ENCODE data around the gene MST1. TPM values are rescaled to one million over a fixed set of nuclear protein-coding genes. Genes with fewer than 3 reads are reported as not detected.

MST1 gene
- total RNA-seq, 6 donors from 2014 or later, result 8.9 to 58.7 (median 18.1) TPM

DNA sequence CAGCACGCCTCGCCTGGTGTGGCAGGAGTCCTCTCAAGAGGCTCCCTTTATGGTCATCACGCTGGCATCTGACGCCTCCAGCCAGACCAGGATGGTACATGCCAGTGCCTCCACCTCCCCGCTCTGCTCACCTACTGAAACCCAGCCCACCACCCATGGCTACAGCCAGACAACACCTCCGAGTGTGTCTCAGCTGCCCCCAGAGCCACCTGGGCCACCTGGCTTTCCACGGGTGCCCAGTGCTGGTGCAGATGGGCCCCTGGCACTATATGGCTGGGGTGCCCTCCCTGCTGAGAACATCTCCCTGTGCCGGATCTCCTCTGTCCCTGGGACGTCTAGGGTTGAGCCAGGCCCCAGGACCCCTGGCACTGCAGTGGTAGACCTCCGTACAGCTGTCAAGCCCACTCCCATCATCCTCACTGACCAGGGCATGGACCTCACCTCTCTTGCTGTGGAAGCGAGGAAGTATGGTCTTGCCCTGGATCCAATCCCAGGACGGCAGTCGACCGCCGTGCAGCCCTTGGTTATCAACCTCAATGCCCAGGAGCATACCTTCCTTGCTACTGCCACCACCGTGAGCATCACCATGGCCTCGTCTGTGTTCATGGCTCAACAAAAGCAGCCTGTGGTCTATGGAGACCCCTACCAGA lies 35.0 kb downstream of the MST1 start:
- H3K4me1 ChIP-seq, result no peaks in the 10 kb centered on the region
- no peak overlapping the region for H3K27ac ChIP-seq
- DNase-seq, result no peak
- 86 to 97% methylated on average over 5 to 17 of the region's 17 CpGs for WGBS, 2 donors
- ATAC-seq (ENCODE audit: low FRiP score in 2 of 2), result no peak
- no peak for TF ChIP-seq POLR2AphosphoS5 (IDR thresholded peaks at IDR 0.05)
- TF ChIP-seq EP300 (IDR thresholded peaks at IDR 0.05), result no peak
- TF ChIP-seq POLR2A (IDR thresholded peaks at IDR 0.05), result no peak
- TF ChIP-seq, protein P1, sequence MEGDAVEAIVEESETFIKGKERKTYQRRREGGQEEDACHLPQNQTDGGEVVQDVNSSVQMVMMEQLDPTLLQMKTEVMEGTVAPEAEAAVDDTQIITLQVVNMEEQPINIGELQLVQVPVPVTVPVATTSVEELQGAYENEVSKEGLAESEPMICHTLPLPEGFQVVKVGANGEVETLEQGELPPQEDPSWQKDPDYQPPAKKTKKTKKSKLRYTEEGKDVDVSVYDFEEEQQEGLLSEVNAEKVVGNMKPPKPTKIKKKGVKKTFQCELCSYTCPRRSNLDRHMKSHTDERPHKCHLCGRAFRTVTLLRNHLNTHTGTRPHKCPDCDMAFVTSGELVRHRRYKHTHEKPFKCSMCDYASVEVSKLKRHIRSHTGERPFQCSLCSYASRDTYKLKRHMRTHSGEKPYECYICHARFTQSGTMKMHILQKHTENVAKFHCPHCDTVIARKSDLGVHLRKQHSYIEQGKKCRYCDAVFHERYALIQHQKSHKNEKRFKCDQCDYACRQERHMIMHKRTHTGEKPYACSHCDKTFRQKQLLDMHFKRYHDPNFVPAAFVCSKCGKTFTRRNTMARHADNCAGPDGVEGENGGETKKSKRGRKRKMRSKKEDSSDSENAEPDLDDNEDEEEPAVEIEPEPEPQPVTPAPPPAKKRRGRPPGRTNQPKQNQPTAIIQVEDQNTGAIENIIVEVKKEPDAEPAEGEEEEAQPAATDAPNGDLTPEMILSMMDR (IDR thresholded peaks at IDR 0.05), result no peak
- H3K27me3 ChIP-seq, result no peaks in the 10 kb centered on the region
- H3K4me3 ChIP-seq, result no peak overlapping the region
- no peaks in the 10 kb centered on the region for H3K9me3 ChIP-seq
- no peaks in the 10 kb centered on the region for H3K36me3 ChIP-seq

DNA sequence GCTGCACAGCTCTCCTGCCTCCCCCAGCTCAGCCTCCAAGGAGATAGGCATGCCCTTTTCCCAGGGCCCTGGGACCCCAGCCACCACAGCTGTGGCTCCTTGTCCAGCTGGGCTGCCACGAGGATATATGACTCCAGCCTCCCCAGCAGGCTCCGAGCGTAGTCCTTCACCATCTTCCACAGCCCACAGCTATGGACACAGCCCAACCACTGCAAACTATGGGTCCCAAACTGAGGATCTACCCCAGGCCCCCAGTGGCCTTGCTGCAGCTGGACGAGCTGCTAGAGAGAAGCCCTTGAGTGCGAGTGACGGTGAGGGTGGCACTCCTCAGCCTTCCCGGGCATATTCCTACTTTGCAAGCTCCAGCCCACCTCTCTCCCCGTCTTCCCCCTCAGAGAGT lies 35.7 kb downstream of the MST1 start:
- no peaks in the 10 kb centered on the region for H3K27me3 ChIP-seq
- DNase-seq, result no peak
- no peak for ATAC-seq (ENCODE audit: low FRiP score in 2 of 2)
- no peak overlapping the region for H3K4me3 ChIP-seq
- H3K36me3 ChIP-seq, result no peaks in the 10 kb centered on the region
- no peaks in the 10 kb centered on the region for H3K4me1 ChIP-seq
- 83 to 92% methylated on average over 7 to 8 of the region's 8 CpGs for WGBS, 2 donors
- H3K9me3 ChIP-seq, result no peaks in the 10 kb centered on the region
- H3K27ac ChIP-seq, result no peak overlapping the region
- no peak for TF ChIP-seq POLR2A (IDR thresholded peaks at IDR 0.05)

DNA sequence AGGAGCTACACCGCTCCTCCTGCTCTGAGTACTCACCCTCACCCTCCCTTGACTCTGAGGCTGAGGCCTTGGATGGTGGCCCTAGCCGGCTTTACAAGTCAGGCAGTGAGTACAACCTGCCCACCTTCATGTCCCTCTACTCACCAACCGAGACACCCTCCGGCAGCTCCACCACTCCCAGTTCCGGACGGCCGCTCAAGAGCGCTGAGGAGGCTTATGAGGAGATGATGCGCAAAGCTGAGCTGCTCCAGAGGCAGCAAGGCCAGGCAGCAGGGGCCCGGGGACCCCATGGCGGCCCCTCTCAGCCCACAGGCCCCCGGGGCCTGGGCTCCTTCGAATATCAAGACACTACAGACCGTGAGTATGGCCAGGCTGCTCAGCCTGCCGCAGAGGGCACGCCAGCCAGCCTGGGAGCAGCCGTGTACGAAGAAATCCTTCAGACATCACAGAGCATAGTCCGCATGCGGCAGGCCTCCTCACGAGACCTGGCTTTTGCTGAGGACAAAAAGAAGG lies 36.3 kb downstream of the MST1 start:
- Histone ChIP-seq H3K9me3 (no peaks in the 10 kb centered on the region), H3K4me1 (peaks cover 0 to 1% (median 0%) of the 10 kb centered on the region in 4 donors), H3K27ac (no peak overlapping the region), H3K27me3 (no peaks in the 10 kb centered on the region), H3K36me3 (no peaks in the 10 kb centered on the region), H3K4me3 (no peak overlapping the region)
- TF ChIP-seq POLR2A (IDR thresholded peaks at IDR 0.05) (no peak), EP300 (IDR thresholded peaks at IDR 0.05) (no peak), POLR2AphosphoS5 (IDR thresholded peaks at IDR 0.05) (no peak)
- TF ChIP-seq, protein P1 (IDR thresholded peaks at IDR 0.05), result no peak
- DNase-seq (peak in 1 of 2 donors; percentile 73), ATAC-seq (ENCODE audit: low FRiP score in 2 of 2) (no peak)
- WGBS, 2 donors, result 93 to 95% methylated on average over 14 to 17 of the region's 21 CpGs

DNA sequence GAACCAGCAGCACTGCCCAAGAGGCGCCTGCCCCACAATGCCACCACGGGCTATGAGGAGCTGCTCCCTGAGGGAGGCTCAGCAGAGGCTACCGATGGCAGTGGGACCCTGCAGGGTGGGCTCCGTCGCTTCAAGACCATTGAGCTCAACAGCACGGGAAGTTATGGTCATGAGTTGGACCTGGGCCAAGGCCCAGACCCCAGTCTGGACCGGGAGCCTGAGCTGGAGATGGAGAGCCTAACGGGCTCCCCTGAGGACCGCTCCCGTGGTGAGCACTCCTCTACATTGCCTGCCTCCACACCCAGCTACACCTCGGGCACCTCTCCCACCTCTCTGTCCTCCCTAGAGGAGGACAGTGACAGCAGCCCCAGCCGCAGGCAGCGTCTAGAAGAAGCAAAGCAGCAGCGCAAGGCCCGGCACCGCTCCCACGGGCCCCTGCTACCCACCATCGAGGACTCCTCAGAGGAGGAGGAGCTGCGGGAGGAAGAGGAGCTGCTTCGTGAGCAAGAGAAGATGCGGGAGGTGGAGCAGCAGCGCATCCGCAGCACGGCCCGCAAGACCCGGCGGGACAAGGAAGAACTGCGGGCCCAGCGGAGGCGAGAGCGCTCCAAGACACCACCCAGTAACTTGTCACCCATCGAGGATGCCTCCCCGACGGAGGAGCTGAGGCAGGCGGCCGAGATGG lies 36.9 kb downstream of the MST1 start:
- peak in 1 of 2 donors; percentile 76 for DNase-seq

DNA sequence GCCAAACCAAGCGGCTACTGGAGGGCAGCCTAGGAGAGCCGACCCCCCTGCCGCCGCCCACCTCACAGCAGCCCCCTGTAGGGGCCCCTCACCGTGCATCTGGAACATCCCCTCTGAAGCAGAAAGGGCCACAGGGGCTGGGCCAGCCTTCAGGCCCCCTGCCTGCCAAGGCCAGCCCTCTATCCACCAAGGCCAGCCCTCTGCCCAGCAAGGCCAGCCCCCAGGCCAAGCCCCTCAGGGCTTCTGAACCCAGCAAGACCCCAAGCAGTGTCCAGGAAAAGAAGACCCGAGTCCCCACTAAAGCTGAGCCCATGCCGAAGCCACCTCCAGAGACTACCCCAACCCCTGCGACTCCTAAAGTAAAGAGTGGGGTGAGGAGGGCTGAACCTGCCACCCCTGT lies 38.6 kb downstream of the MST1 start:
- H3K27ac ChIP-seq, result no peak overlapping the region
- WGBS, 2 donors, result 73 to 81% methylated on average over 5 to 8 of the region's 8 CpGs
- no peak overlapping the region for H3K4me3 ChIP-seq
- no peaks in the 10 kb centered on the region for H3K27me3 ChIP-seq
- no peaks in the 10 kb centered on the region for H3K36me3 ChIP-seq
- no peaks in the 10 kb centered on the region for H3K9me3 ChIP-seq
- no peak for ATAC-seq (ENCODE audit: low FRiP score in 2 of 2)
- no peak for TF ChIP-seq POLR2AphosphoS5 (IDR thresholded peaks at IDR 0.05)
- TF ChIP-seq, protein P1 (IDR thresholded peaks at IDR 0.05), result no peak
- no peak for TF ChIP-seq POLR2A (IDR thresholded peaks at IDR 0.05)
- no peak for TF ChIP-seq EP300 (IDR thresholded peaks at IDR 0.05)
- no peak for DNase-seq
- H3K4me1 ChIP-seq, result peaks cover 0 to 6% (median 0%) of the 10 kb centered on the region in 4 donors

More for the DNA sequence above, 36.9 kb downstream of the MST1 start:
- no peaks in the 10 kb centered on the region for H3K27me3 ChIP-seq
- H3K4me3 ChIP-seq, result no peak overlapping the region
- H3K27ac ChIP-seq, result no peak overlapping the region
- peaks cover 0 to 6% (median 0%) of the 10 kb centered on the region in 4 donors for H3K4me1 ChIP-seq
- WGBS, 2 donors, result 91 to 92% methylated on average over 26 to 35 of the region's 36 CpGs
- ATAC-seq (ENCODE audit: low FRiP score in 2 of 2), result no peak
- TF ChIP-seq POLR2A (IDR thresholded peaks at IDR 0.05) (no peak), POLR2AphosphoS5 (IDR thresholded peaks at IDR 0.05) (no peak), EP300 (IDR thresholded peaks at IDR 0.05) (no peak)
- TF ChIP-seq, protein P1 (IDR thresholded peaks at IDR 0.05), result no peak
- H3K36me3 ChIP-seq, result no peaks in the 10 kb centered on the region
- H3K9me3 ChIP-seq, result no peaks in the 10 kb centered on the region
